Mesenchymal stem cell (in vitro differentiated cells and primary cell): ENCODE results near the gene GHR.

ENCODE experiments used
- DNase-seq: peaks from one replicate; pipeline ENCODE4 v3.0.0-alpha.2; 2013
- H2AFZ ChIP-seq: one replicate; pipeline ENCODE4 v1.6.1; 2013; ENCODE audit warnings: low read depth, mild to moderate bottlenecking, control low read depth, inconsistent platforms, low read length, moderate library complexity
- H2AK5ac ChIP-seq: 2 replicates; pipeline ENCODE4 v1.6.1; 2013; ENCODE audit warnings: low read length, moderate library complexity, mild to moderate bottlenecking, inconsistent platforms; ENCODE audit not compliant: severe bottlenecking
- H2BK120ac ChIP-seq: one replicate; pipeline ENCODE4 v1.6.1; 2013; ENCODE audit warnings: low read depth, mild to moderate bottlenecking, inconsistent platforms, low read length, moderate library complexity
- H2BK12ac ChIP-seq, 2 experiments: one replicate each; pipeline ENCODE4 v1.6.1; 2013; ENCODE audit warnings: inconsistent platforms in 2 of 2, low read length in 2 of 2, mild to moderate bottlenecking in 2 of 2, moderate library complexity in 2 of 2, control low read depth in 1 of 2
- H2BK15ac ChIP-seq: one replicate; pipeline ENCODE4 v1.6.1; 2013; ENCODE audit warnings: mild to moderate bottlenecking, low read depth, inconsistent platforms; ENCODE audit not compliant: poor library complexity, severe bottlenecking
- H2BK5ac ChIP-seq: 2 replicates; pipeline ENCODE4 v1.6.1; 2013; ENCODE audit warnings: low read depth, mild to moderate bottlenecking, low read length, control low read depth, inconsistent platforms; ENCODE audit not compliant: poor library complexity, severe bottlenecking
- H3K14ac ChIP-seq, 2 experiments: one replicate each; pipeline ENCODE4 v1.6.1; 2013; ENCODE audit warnings: inconsistent platforms in 2 of 2, low read length in 2 of 2, control low read depth in 1 of 2, mild to moderate bottlenecking in 1 of 2, moderate library complexity in 1 of 2
- H3K18ac ChIP-seq, 2 experiments: one replicate each; pipeline ENCODE4 v1.6.1; 2013; ENCODE audit warnings: inconsistent platforms in 2 of 2, low read length in 2 of 2, control low read depth in 1 of 2, low read depth in 1 of 2, mild to moderate bottlenecking in 1 of 2
- H3K23ac ChIP-seq, 2 experiments: one replicate each; pipeline ENCODE4 v1.6.1; 2013; ENCODE audit warnings: inconsistent platforms in 2 of 2, low read length in 2 of 2, mild to moderate bottlenecking in 2 of 2, moderate library complexity in 2 of 2, control low read depth in 1 of 2
- H3K27ac ChIP-seq: 2 replicates; pipeline ENCODE4 v1.5.1; 2013; ENCODE audit warnings: mild to moderate bottlenecking, moderate library complexity, low read length, control low read depth, inconsistent platforms; ENCODE audit not compliant: poor library complexity, severe bottlenecking
- H3K27me3 ChIP-seq, 2 experiments: 2 replicates each; pipeline versions ENCODE4 v1.6.1 to v1.7.0; 2013; ENCODE audit warnings: low read length in 2 of 2, mild to moderate bottlenecking in 2 of 2, moderate library complexity in 2 of 2, control low read depth in 1 of 2, inconsistent platforms in 1 of 2; ENCODE audit not compliant: control insufficient read depth in 1 of 2, insufficient read depth in 1 of 2
- H3K36me3 ChIP-seq, 2 experiments: 2 replicates each; pipeline versions ENCODE4 v1.6.1 to v1.7.0; 2013; ENCODE audit warnings: low read length in 2 of 2, control low read depth in 1 of 2, inconsistent platforms in 1 of 2, low read depth in 1 of 2, mild to moderate bottlenecking in 1 of 2; ENCODE audit not compliant: insufficient read depth in 2 of 2, control insufficient read depth in 1 of 2
- H3K4ac ChIP-seq, 2 experiments: one replicate each; pipeline ENCODE4 v1.6.1; 2013; ENCODE audit warnings: inconsistent platforms in 2 of 2, low read length in 2 of 2, mild to moderate bottlenecking in 2 of 2, moderate library complexity in 2 of 2, control low read depth in 1 of 2, low read depth in 1 of 2
- H3K4me1 ChIP-seq: 2 replicates; pipeline ENCODE4 v1.6.1; 2013; ENCODE audit warnings: low read depth, low read length, control low read depth; ENCODE audit not compliant: control insufficient read depth, insufficient read depth
- H3K4me2 ChIP-seq: 2 replicates; pipeline ENCODE4 v1.6.1; 2013; ENCODE audit warnings: low read length, mild to moderate bottlenecking, inconsistent platforms; ENCODE audit not compliant: poor library complexity, severe bottlenecking
- H3K4me3 ChIP-seq, 2 experiments: 2 replicates each; pipeline versions ENCODE4 v1.5.1 to v1.7.0; 2013; ENCODE audit warnings: low read length in 2 of 2, mild to moderate bottlenecking in 2 of 2, control low read depth in 1 of 2, low read depth in 1 of 2; ENCODE audit not compliant: insufficient read depth in 1 of 2
- H3K79me1 ChIP-seq: replicated peaks from 2 replicates; pipeline ENCODE4 v1.6.1; 2013; ENCODE audit warnings: mild to moderate bottlenecking, control low read depth, low read length, inconsistent platforms; ENCODE audit not compliant: poor library complexity, severe bottlenecking
- H3K9ac ChIP-seq: 2 replicates; pipeline ENCODE4 v1.7.0; 2013; ENCODE audit warnings: mild to moderate bottlenecking, low read length, moderate library complexity
- H3K9me3 ChIP-seq: 2 replicates; pipeline ENCODE4 v1.7.0; 2013; ENCODE audit warnings: mild to moderate bottlenecking, low read length; ENCODE audit not compliant: control insufficient read depth
- H4K8ac ChIP-seq: one replicate; pipeline ENCODE4 v1.6.1; 2013; ENCODE audit warnings: inconsistent platforms, mild to moderate bottlenecking, low read length, moderate library complexity
- H4K91ac ChIP-seq: one replicate; pipeline ENCODE4 v1.6.1; 2013; ENCODE audit warnings: mild to moderate bottlenecking, low read length, inconsistent platforms
- WGBS: methylation state at CpG from one replicate; pipeline ENCODE4 v1.1.7; 2013; ENCODE audit warnings: mixed read lengths; 5-methylcytosine and 5-hydroxymethylcytosine counted together

Gene GHR

GRCh38 chr5:42542106-42542505 lies 118.9 kb downstream of the GHR start:
- H3K23ac ChIP-seq = no peak overlapping the region
- no peak overlapping the region for H2AK5ac ChIP-seq
- H4K91ac ChIP-seq = no peak overlapping the region
- H3K4me3 ChIP-seq = no peak overlapping the region
- H2BK120ac ChIP-seq = no peak overlapping the region
- no peak overlapping the region for H3K14ac ChIP-seq
- H3K9ac ChIP-seq = no peak overlapping the region
- no peaks in the 10 kb centered on the region for H3K79me1 ChIP-seq
- H3K27ac ChIP-seq = no peak overlapping the region
- H3K18ac ChIP-seq = no peak overlapping the region
- no peak overlapping the region for H2BK5ac ChIP-seq
- H3K4me2 ChIP-seq = no peak overlapping the region
- no peaks in the 10 kb centered on the region for H3K36me3 ChIP-seq
- H2BK15ac ChIP-seq = no peak overlapping the region
- peaks cover 13% of the 10 kb centered on the region for H3K9me3 ChIP-seq
- H4K8ac ChIP-seq = no peak overlapping the region
- no peak overlapping the region for H2BK12ac ChIP-seq
- no peak overlapping the region for H2AFZ ChIP-seq
- DNase-seq = no peak
- no peaks in the 10 kb centered on the region for H3K27me3 ChIP-seq
- H3K4me1 ChIP-seq = no peaks in the 10 kb centered on the region
- no peak overlapping the region for H3K4ac ChIP-seq

GRCh38 chr5:42543774-42544173 lies 120.5 kb downstream of the GHR start:
- Histone ChIP-seq H3K18ac (no peak overlapping the region), H3K9ac (no peak overlapping the region), H4K8ac (no peak overlapping the region), H3K27ac (no peak overlapping the region), H3K4ac (no peak overlapping the region), H3K36me3 (no peaks in the 10 kb centered on the region), H3K4me2 (no peak overlapping the region), H2AFZ (no peak overlapping the region), H2AK5ac (no peak overlapping the region), H2BK120ac (no peak overlapping the region), H3K4me1 (no peaks in the 10 kb centered on the region), H3K27me3 (no peaks in the 10 kb centered on the region), H4K91ac (no peak overlapping the region), H3K23ac (no peak overlapping the region), H2BK5ac (no peak overlapping the region), H3K14ac (no peak overlapping the region), H3K9me3 (peaks cover 10% of the 10 kb centered on the region), H3K79me1 (no peaks in the 10 kb centered on the region), H2BK12ac (no peak overlapping the region), H3K4me3 (no peak overlapping the region), H2BK15ac (no peak overlapping the region)
- 86% methylated on average over 3 of the region's 3 CpGs for WGBS
- no peak for DNase-seq

GRCh38 chr5:42545038-42545437 lies 121.8 kb downstream of the GHR start:
- WGBS = 0% methylated on average over 1 of the region's 3 CpGs
- DNase-seq = no peak
- no peak overlapping the region for H3K4me2 ChIP-seq

GRCh38 chr5:42547141-42547540 lies 123.9 kb downstream of the GHR start:
- H2BK120ac ChIP-seq = no peak overlapping the region

More at GRCh38 chr5:42545038-42545437, 121.8 kb downstream of the GHR start:
- H3K18ac ChIP-seq = no peak overlapping the region
- no peak overlapping the region for H3K27ac ChIP-seq
- no peaks in the 10 kb centered on the region for H3K79me1 ChIP-seq
- no peak overlapping the region for H3K4ac ChIP-seq
- H2BK12ac ChIP-seq = no peak overlapping the region
- H2AFZ ChIP-seq = no peak overlapping the region
- H3K23ac ChIP-seq = no peak overlapping the region
- H2BK15ac ChIP-seq = no peak overlapping the region
- H4K8ac ChIP-seq = no peak overlapping the region
- peaks cover 4% of the 10 kb centered on the region for H3K9me3 ChIP-seq
- no peak overlapping the region for H3K9ac ChIP-seq
- no peaks in the 10 kb centered on the region for H3K4me1 ChIP-seq
- no peak overlapping the region for H3K4me3 ChIP-seq
- H3K14ac ChIP-seq = no peak overlapping the region
- no peaks in the 10 kb centered on the region for H3K36me3 ChIP-seq
- H3K27me3 ChIP-seq = peaks cover 0 to under 1% of the 10 kb centered on the region in 2 experiments
- no peak overlapping the region for H2AK5ac ChIP-seq
- H2BK5ac ChIP-seq = no peak overlapping the region
- H4K91ac ChIP-seq = no peak overlapping the region
- H2BK120ac ChIP-seq = no peak overlapping the region

More at GRCh38 chr5:42547141-42547540, 123.9 kb downstream of the GHR start:
- Histone ChIP-seq H4K91ac (no peak overlapping the region), H3K79me1 (no peaks in the 10 kb centered on the region), H3K4me2 (no peak overlapping the region), H3K4me3 (no peak overlapping the region), H4K8ac (no peak overlapping the region), H2AK5ac (no peak overlapping the region), H3K4me1 (no peaks in the 10 kb centered on the region), H2BK5ac (no peak overlapping the region), H3K4ac (no peak overlapping the region), H3K27me3 (peaks cover 0 to 3% of the 10 kb centered on the region in 2 experiments), H3K9ac (no peak overlapping the region), H3K18ac (no peak overlapping the region), H2BK12ac (no peak overlapping the region), H3K36me3 (no peaks in the 10 kb centered on the region), H3K14ac (no peak overlapping the region), H2AFZ (no peak overlapping the region), H3K27ac (no peak overlapping the region), H2BK15ac (no peak overlapping the region), H3K23ac (no peak overlapping the region), H3K9me3 (no peaks in the 10 kb centered on the region)
- WGBS = 0% methylated on average over 1 of the region's 2 CpGs
- peak; percentile 95 for DNase-seq
